Measurements from ENCODE around the gene TBCE. TPM values are rescaled to one million over a fixed set of nuclear protein-coding genes. Genes with fewer than 3 reads are reported as not detected.

TBCE gene
- total RNA-seq, 1 experiment from 2014 or later, result 20.8 TPM

DNA sequence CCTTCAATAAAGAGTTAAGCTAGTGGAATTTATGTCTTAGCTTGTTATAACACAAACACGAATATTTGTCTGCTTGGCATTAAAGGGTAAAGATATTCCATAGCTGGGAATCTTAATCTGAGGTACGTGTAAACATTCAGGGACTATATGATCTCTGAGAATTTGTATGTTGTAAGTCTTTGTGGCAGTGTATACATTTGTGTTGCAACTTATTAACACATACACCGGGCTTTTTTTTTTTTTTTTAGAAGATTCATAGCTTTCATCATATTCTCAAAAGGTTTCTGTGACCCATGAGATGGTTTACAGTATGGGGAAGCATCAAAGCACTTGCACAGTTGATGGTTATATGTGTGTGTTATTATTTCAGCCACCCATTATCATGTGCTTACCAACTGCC, 35.8 kb upstream of the TBCE start (continued):
- TF ChIP-seq ELF1 (IDR thresholded peaks at IDR 0.05; ENCODE audit: borderline replicate concordance, low read depth), result no peak
- TF ChIP-seq RAD21 (IDR thresholded peaks at IDR 0.05; ENCODE audit: low read depth), result no peak
- no peak for TF ChIP-seq POLR2A (IDR thresholded peaks at IDR 0.05; ENCODE audit: borderline replicate concordance, extremely low read depth, insufficient read depth, insufficient read length)

DNA sequence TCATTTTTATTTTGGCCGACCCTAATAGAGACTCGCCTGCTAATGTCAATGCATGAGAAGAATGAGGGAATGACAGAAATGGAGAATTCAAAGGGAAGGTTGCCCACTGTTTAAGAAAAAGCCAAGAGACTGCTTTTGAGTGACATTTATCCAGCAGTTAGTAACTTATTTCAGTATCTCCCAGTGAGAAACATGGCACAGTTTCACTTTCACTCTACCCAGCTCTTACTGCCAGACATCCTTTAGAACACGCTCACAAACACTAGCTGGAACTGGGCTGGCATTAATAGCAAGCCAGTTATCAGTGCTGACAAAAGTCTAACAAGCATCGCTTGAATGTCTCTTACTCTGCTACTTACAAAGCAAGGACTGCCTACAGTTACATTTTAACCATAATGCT, 30.3 kb upstream of the TBCE start:
- Histone ChIP-seq H4K20me1 (ENCODE audit: insufficient read depth) (no peaks in the 10 kb centered on the region), H3K27ac (ENCODE audit: low read depth, low read length) (no peak overlapping the region), H3K4me3 (replicated peaks in 1 of 2; ENCODE audit: low read depth in 1 of 2, low read length in 2 of 2) (no peak overlapping the region), H3K9ac (ENCODE audit: low read length) (no peak overlapping the region), H3K9me3 (ENCODE audit: control insufficient read depth in 1 of 2, insufficient read depth in 1 of 2, low read depth in 1 of 2, low read length in 2 of 2) (no peaks in the 10 kb centered on the region), H3K36me3 (ENCODE audit: control insufficient read depth in 1 of 2, insufficient read depth in 2 of 2, low read length in 2 of 2) (peaks cover 0 to 5% of the 10 kb centered on the region in 2 experiments; a peak in 2 of 4 replicates), H3K79me2 (ENCODE audit: insufficient read depth, low read length) (peaks cover 32% of the 10 kb centered on the region), H2AFZ (ENCODE audit: low read depth, low read length, poor library complexity, severe bottlenecking) (no peak overlapping the region), H3K4me1 (ENCODE audit: control insufficient read depth in 1 of 2, insufficient read depth in 2 of 2, low read length in 2 of 2) (no peaks in the 10 kb centered on the region), H3K4me2 (ENCODE audit: low read length) (no peak overlapping the region), H3K27me3 (ENCODE audit: insufficient read depth, low read length) (no peaks in the 10 kb centered on the region), H3K9me2 (ENCODE audit: insufficient read depth) (no peaks in the 10 kb centered on the region)
- DNase-seq (ENCODE audit: low read depth, low spot score) (no peak), ATAC-seq (no peak)
- BruUV-seq (replicated peaks), result no TSS peak
- POLR2A ChIA-PET, result no interaction called here
- CTCF ChIA-PET, result interaction anchor here (0.5 kb wide), 1 partner anchor 351 kb away, joined by 3 read pairs; no protein-coding TSS in a partner anchor
- RAD21 ChIA-PET (ENCODE audit: low non-redundant PET in 1 of 2, low total read pairs in 2 of 2, uncharacterized antibody in 2 of 2, unreplicated experiment in 2 of 2), result no interaction called here
- intact Hi-C loops (cut with micrococcal nuclease), result no loop called here
- TF ChIP-seq RAD21 (IDR thresholded peaks at IDR 0.05; ENCODE audit: low read depth), result no peak
- TF ChIP-seq JUND (IDR thresholded peaks at IDR 0.05), result no peak
- TF ChIP-seq ZFX (IDR thresholded peaks at IDR 0.05), result no peak
- no peak for TF ChIP-seq POLR2AphosphoS5 (IDR thresholded peaks at IDR 0.05; ENCODE audit: low read depth, low read length)
- TF ChIP-seq FOSL1 (IDR thresholded peaks at IDR 0.05; ENCODE audit: low read depth), result no peak
- TF ChIP-seq, protein P1, sequence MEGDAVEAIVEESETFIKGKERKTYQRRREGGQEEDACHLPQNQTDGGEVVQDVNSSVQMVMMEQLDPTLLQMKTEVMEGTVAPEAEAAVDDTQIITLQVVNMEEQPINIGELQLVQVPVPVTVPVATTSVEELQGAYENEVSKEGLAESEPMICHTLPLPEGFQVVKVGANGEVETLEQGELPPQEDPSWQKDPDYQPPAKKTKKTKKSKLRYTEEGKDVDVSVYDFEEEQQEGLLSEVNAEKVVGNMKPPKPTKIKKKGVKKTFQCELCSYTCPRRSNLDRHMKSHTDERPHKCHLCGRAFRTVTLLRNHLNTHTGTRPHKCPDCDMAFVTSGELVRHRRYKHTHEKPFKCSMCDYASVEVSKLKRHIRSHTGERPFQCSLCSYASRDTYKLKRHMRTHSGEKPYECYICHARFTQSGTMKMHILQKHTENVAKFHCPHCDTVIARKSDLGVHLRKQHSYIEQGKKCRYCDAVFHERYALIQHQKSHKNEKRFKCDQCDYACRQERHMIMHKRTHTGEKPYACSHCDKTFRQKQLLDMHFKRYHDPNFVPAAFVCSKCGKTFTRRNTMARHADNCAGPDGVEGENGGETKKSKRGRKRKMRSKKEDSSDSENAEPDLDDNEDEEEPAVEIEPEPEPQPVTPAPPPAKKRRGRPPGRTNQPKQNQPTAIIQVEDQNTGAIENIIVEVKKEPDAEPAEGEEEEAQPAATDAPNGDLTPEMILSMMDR (IDR thresholded peaks at IDR 0.05 in 2 of 3, conservative IDR thresholded peaks at IDR 0.05 in 1 of 3; ENCODE audit: borderline replicate concordance in 1 of 3, insufficient read depth in 1 of 3, low read depth in 2 of 3, low read length in 2 of 3), result no peak
- TF ChIP-seq, protein P2, sequence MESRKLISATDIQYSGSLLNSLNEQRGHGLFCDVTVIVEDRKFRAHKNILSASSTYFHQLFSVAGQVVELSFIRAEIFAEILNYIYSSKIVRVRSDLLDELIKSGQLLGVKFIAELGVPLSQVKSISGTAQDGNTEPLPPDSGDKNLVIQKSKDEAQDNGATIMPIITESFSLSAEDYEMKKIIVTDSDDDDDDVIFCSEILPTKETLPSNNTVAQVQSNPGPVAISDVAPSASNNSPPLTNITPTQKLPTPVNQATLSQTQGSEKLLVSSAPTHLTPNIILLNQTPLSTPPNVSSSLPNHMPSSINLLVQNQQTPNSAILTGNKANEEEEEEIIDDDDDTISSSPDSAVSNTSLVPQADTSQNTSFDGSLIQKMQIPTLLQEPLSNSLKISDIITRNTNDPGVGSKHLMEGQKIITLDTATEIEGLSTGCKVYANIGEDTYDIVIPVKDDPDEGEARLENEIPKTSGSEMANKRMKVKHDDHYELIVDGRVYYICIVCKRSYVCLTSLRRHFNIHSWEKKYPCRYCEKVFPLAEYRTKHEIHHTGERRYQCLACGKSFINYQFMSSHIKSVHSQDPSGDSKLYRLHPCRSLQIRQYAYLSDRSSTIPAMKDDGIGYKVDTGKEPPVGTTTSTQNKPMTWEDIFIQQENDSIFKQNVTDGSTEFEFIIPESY (IDR thresholded peaks at IDR 0.05; ENCODE audit: extremely low read depth, insufficient replicate concordance, low read length), result no peak
- no peak for TF ChIP-seq ZNF274 (IDR thresholded peaks at IDR 0.05; ENCODE audit: low read depth, low read length)
- no peak for TF ChIP-seq POLR2A (IDR thresholded peaks at IDR 0.05; ENCODE audit: borderline replicate concordance, extremely low read depth, insufficient read depth, insufficient read length)
- TF ChIP-seq CEBPB (IDR thresholded peaks at IDR 0.05; ENCODE audit: low read depth), result no peak
- no peak for TF ChIP-seq TCF7L2 (IDR thresholded peaks at IDR 0.05; ENCODE audit: borderline replicate concordance, extremely low read depth, insufficient read depth, insufficient read length)
- TF ChIP-seq EZH2phosphoT487 (IDR thresholded peaks at IDR 0.05; ENCODE audit: borderline replicate concordance), result no peak
- TF ChIP-seq SIN3A (IDR thresholded peaks at IDR 0.05; ENCODE audit: low read depth), result no peak
- TF ChIP-seq ELF1 (IDR thresholded peaks at IDR 0.05; ENCODE audit: borderline replicate concordance, low read depth), result no peak
- TF ChIP-seq, protein P3, sequence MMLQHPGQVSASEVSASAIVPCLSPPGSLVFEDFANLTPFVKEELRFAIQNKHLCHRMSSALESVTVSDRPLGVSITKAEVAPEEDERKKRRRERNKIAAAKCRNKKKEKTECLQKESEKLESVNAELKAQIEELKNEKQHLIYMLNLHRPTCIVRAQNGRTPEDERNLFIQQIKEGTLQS (IDR thresholded peaks at IDR 0.05), result no peak
- TF ChIP-seq SP1 (IDR thresholded peaks at IDR 0.05; ENCODE audit: low read depth), result no peak

Data from HCT116 (cell line).